GM03348 (cell line): ENCODE results near the gene SLC44A3.

Experiments
- DNase-seq: peaks from one replicate; pipeline ENCODE4 v3.0.0; 2012; ENCODE audit warnings: low spot score

SLC44A3 gene, protein sequence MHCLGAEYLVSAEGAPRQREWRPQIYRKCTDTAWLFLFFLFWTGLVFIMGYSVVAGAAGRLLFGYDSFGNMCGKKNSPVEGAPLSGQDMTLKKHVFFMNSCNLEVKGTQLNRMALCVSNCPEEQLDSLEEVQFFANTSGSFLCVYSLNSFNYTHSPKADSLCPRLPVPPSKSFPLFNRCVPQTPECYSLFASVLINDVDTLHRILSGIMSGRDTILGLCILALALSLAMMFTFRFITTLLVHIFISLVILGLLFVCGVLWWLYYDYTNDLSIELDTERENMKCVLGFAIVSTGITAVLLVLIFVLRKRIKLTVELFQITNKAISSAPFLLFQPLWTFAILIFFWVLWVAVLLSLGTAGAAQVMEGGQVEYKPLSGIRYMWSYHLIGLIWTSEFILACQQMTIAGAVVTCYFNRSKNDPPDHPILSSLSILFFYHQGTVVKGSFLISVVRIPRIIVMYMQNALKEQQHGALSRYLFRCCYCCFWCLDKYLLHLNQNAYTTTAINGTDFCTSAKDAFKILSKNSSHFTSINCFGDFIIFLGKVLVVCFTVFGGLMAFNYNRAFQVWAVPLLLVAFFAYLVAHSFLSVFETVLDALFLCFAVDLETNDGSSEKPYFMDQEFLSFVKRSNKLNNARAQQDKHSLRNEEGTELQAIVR

DNA sequence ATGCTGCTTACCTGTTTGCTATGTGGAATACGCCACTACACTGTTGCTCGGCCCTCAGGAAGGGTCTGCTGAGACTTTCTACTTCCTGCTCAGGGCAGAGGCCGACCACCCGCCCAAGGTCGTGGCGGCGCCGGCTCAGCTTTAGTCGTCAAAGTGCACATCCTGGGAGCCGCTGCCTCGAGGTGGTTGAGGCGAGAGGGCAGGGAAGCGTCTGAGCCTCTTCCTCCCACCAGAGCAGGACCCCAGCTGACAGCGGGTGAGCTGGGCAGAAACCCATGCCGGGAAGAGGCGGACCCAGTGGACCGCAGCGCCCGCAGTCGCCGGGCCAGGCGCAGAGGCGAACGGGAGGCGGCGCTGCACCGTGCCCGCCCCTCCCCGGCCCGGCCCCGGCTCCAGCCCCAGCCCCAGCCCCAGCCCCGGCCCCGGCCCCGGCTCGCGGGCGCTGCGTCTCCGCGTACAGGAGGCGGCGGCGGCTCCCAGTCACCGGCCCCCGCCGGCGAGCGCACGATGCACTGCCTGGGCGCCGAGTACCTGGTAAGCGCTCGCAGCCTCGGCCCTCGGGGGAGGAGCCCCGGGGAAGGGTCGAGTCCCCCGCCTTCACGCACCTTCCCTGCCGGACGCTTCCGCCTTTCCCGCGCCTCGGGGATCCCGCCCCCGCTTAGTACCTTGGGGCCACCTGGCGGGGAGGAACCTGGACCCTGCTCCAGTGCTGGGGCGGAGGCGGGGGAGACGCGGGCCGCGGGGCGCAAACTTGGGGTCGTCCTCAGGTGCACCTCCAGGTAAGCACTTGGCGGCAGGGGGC is at the start of gene SLC44A3:
Gene SLC44A3 (plus strand): TSS at position 413 of the 802 bp plus-strand sequence. CDS start 95 bp downstream, at position 508.
- DNase-seq = peak; percentile 92

DNA sequence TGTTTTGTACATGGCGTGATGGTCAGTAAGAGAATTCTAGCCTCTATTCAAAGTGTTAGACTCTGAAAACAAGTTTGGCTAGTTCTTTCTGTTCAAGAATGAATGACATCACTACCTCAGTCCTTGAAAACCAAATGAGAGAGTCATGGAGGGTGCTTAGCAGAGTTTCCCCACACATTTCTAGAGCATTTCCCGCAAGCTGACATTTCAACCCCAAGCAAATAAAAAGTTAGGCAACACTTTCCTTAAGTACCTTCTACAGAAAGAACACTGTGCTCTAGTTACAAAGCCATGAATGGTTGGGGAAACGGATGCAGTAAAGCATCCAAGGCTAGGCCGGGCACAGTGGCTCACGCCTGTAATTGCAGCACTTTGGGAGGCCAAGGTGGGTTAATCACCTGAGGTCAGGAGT is 47.9 kb upstream of the SLC44A3 start:
- DNase-seq = no peak

DNA sequence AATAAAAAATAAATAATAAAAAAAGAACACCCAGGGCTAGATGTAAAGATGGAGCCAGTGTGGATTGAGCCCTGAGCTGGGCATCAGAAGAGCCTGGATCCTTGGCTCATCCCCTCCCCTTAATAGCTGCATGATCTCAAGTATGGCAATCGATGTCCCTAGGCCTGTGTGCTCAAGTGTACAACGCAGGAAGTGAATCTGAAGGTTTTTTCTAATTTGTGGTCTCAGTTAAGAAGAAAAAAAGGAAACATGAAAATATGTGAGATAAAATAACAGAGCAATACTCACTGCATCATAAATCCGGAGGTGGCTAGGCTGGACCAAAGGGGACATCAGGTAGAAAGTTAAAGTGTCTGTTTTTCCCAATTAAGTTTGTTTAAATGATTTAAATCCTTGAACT is 47.3 kb upstream of the SLC44A3 start:
- no peak for DNase-seq

DNA sequence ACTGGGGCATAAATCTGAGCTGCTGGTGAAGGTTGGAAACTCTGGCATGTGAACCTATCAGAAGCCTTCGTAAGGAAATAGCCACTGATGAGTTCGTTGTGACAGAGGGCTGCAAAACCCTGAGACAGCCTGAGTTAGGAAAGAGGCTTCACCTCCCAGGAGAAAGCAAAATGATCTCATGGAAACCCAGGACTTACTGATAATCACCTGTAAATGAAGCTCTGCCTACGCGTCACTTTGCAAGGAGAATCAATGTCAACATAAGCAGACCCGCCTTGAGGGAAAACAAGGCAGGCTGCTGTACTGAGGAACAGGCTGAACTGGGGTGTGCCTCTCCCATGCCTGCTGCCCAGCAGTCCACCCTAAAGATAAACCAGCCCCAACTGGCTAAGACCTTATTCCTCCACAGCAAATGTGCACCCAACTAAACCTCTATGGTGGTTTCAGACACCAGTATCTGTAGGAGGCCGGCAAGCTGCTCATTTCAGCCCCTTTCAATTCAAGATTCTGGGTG is 46.8 kb upstream of the SLC44A3 start:
- no peak for DNase-seq

DNA sequence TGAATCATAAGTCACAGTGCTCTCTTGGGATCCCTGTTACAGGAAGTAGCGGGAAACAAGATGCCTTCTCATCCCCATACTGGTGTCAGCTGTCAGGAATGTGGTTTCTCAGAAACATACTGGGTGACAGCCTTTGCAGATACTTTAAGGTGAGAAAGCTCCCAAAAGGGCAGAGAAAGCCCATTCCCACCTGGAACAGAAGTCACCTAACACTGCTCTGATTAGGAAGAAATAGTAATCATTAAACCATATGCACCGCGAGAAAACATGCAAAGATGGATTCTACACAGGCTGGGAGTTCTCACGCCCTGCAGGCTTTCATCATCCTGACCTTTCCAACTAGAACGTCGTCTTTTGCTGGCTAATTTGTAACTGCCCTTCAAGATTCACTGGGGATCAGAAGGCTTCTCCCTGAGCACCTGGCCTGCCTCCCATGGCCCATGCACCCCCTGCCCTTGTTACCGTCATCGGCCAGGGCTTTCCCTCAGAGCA is 46.2 kb upstream of the SLC44A3 start:
- DNase-seq = peak; percentile 63

DNA sequence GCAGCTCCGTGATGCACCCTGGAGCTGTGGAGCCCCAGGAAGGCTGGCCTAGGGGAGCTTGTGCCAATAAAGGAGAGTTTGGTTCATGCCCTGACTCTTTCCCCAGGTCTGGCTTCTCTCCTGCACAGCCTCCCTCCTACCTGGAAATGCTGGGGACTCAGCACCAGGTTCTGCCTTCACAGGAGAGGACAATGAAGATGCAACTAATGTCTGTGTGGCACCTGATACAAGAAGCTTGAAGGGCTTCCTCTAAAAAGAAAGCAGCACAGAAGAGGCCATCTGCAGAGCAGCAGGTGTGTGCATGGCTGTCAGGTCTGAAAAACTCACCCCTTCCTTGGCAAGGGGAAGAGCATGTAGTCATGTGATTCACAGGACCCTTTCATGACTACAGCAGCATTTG is 43.7 kb upstream of the SLC44A3 start:
- no peak for DNase-seq

DNA sequence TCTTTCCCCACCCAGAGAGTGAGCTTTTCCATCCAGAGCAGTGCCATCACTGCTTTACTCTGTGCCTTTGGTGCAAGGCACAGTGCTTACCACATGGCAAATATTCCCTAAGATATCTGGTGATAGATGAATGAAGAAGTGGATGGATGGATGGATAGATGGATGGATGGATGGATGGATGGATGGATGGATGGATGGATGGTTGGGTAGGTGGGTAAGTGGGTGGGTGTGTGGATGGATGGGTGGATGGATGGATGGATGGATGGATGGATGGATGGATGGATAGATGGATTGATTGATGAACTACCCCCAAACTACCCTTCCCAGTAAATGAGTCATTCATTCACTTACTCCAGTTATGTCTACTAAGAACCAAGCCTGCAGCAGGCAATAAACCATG is 42.9 kb upstream of the SLC44A3 start:
- no peak for DNase-seq

DNA sequence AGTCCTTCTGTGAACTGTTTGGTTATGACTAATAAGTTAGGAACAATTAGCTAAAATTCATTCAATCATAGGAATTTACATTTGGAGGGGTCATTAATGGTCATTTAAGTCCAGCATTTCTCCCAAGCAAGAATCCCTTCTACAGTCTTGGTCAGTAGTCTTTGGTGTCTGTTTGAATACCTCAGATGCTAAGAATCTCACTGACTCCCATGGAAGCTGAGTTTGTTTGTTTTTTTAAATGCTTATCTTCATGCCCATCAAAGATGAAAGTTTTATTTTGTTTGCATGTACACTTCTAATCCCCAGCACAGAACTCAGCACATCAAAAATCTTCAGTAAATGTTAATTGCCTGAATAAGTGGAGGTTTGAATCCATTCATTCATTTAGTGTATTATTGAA is 41.3 kb upstream of the SLC44A3 start:
- no peak for DNase-seq

DNA sequence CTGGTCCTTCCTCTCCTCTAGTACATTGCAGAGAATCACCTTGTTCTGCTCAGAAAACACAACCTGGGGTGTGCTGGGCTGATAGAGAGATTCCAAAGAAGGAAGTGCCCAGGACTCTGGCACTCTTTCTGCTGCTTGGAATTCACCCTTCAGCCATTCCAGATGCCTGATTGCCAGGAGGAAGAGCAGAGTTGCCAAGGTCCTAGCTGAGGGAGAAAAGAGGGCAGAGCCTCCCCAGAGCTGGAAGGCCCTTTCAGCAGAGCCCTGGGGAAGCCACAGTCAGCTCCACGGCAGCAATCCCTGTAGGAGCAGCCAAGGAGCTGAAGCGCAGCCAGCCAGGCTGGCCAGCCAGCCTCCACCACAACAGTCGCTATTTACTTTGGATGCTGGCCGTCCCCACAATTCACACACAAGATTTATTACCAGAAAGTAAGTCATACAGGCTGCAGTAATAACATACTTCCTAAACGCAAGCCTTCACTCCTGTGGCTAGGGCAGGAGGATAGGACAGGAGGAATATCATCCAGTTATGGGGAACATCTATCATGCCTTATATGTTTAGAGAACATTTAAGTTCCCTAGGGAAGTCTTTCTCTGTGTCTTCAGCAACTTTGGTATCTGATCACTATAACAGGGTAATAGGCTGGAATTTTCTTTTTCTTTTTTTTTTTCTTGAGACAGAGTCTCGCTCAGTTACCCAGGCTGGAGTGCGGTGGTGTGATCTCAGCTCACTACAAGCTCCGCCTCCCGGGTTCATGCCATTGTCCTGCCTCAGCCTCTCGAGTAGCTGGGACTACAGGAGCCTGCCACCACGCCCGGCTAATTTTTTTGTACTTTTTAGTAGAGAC is 36.6 kb upstream of the SLC44A3 start:
- peak; percentile 91 for DNase-seq

DNA sequence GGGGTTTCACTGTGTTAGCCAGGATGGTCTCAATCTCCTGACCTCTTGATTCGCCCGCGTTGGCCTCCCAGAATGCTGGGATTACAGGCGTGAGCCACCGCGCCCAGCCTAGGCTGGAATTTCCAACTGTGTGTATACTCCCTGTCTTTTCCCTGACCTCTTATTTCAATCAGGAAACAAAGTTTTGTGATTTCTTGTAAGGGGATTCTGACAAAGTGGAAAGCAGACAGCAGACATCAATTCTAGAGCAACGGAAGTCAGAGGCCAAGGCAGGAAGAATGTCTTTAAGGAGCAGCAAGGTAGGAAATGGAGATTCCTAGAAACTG is 36.0 kb upstream of the SLC44A3 start:
- no peak for DNase-seq

DNA sequence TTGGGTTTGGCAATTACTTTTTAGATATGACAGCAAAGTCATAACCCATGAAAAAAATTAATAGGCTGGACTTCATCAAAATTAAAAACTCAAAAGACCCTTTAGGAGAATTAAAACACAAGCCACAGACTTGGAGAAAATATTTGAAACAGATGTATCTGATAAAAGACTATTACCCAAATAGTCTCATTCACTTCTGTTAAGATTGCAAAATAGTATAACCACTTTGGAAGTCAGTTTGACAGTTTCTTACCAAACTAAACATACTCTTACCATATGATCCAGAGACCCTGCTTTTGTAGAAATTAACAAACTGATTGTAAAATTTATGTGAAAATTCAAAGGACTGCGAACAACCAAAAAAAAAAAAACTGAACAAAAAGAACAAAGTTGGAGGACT is 32.5 kb upstream of the SLC44A3 start:
- DNase-seq = no peak

DNA sequence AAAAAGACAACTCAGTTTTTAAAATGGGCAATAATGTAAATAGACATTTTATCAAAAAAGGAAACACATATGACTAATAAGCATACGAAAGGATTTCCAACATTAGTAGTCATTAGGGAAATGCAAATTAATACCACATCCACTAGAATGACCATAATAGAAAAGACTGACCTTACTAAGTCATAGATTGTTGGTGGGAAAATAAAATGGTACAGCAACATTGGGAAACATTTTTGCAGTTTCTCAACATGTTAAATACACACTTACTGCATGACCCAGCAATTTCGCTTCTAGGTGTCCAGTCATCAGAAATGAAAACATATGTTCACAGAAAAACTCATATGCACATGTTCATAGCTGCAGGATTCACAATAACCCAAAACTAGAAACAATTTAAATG is 29.9 kb upstream of the SLC44A3 start:
- DNase-seq = no peak

DNA sequence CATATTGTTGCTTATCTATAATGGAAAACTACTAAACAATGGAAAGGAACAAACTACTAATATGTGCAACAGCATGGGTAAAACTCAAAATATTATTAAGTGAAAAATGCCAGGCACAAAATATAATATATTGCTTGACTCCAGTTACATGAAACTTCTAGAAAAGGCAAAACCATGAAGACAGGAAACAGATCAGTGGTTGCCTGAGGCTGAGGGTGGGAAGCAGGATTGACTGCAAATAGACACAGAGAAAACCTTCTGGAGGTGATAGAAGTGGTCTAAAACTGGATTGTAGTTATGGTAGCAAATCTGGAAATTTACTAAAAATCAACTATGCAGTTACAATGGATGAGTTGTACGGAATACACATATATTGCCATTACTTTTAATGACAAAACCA is 29.5 kb upstream of the SLC44A3 start:
- no peak for DNase-seq

DNA sequence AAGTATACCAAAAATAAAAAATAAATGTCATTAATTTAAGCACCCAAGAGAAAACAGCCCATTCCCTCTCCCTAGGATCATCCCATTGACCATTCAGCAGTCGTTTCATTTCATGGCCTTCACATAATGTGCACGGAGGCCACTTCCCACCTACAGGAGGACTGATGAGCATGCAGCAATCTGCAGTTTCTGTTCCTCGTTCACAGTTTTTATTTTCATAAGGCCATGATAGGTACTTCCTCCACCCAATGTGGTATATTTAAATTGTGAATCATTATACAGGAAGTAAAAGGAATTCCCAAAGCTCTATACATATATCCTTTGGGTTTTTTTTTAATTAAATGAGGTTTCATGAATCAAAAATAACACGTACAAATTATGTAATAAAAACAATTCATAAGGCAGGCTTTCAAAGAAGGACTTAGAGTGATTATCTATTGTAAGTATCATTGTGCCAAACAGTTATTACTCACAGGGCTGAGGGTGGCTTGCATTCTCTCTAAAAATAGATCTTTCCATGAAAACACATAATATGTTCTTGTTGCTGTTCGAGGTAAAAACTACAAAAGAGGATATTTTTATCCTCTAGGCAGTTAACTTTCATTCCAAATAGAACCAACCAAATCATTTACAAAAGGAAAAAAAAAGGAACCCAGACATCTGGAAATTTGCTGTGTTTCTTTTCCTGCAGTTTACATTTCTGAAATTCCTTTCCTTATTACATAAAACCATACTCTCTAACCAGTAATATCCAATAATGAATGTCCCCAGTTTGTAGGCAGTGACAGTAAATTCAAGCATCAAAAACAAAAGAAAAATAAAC is 27.5 kb upstream of the SLC44A3 start:
- DNase-seq = peak; percentile 51

DNA sequence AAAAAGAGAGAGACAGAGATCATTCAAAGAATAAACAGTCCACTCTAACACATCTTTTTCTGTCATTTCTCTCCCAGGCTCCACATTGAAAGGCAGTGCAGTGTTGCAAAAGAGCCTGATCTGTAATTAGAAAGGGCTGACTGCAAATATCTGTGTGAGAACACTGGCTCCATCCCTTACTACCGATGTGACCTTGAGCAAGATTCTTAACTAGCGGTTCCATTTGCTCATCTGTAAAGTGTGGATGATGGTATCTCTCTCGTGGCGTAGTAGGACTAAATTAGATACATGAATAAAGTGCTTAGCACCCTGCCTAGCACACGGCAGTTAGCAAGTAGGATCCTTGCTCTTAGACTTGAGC is 26.9 kb upstream of the SLC44A3 start:
- peak; percentile 54 for DNase-seq

DNA sequence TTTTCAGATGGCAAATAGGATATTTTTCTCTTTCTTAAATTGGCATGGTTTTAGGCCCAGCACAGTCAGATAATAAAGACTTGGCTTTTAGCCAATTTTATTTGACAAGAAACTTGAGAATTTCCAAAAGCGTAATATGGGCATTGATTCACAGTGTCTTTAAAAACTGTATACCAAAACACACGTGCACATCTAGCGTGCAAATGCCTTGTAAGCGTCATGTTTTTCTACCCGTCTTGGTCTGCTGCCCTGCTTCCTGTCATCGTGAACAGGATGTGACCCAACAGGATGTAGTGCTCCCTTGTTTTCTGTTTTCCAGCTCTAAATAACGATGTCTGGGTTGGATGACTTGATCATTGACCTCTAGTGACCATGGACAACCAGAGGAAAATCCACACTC is 24.7 kb upstream of the SLC44A3 start:
- no peak for DNase-seq

DNA sequence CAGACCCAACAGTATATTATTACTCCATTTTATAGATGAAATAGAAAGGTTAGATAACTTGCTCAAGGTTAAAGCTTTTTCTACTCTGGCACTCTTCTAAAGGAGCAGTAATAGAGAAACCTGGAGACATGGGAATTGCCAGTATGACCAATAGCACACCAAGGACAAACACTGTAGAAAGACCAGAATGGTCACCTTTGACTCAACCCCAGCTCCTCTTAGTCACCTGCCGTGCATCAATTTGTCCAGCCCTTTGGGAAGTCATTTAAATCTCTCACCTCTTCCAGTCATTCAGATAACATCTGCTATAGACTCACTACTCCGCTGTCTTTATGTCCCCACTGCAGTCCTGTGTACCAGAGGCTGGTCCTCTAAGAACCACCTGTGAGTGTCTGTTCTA is 23.9 kb upstream of the SLC44A3 start:
- DNase-seq = no peak

DNA sequence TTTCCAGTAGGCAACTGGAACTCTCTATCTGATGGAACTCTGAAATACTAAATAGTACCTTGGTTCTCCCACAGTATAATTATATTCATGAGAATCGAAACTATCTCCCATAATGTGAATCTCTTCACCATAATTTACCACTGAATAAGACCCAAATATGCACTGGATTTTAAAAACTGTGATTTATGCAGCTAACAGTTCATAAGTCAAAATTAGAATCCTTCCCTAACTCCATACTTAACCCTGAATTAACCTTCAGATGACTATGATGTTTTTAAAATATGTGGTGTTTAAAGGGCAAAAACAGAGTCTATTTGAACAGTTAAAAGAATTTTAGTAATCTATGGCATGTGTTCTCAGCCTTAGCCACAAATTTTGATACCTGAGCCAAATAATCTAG is 22.9 kb upstream of the SLC44A3 start:
- DNase-seq = no peak

DNA sequence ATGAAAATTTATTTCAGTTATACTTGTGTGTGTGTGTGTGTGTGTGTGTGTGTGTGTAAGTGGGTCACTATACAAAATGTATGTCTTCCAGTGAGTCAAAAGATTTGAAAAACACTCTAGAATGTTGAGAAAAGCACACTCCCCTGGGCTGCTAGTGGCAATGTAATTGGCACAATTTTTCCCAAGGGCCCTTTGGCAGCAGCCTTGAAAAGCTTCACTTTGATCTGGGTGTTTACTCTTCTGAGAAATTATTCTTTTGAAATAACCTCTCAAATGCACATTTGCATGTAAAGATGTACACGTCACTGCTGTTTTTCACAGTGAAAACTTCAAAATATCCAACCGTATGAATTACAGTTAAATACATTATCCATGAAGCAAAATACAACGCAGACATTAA is 22.1 kb upstream of the SLC44A3 start:
- DNase-seq = no peak

DNA sequence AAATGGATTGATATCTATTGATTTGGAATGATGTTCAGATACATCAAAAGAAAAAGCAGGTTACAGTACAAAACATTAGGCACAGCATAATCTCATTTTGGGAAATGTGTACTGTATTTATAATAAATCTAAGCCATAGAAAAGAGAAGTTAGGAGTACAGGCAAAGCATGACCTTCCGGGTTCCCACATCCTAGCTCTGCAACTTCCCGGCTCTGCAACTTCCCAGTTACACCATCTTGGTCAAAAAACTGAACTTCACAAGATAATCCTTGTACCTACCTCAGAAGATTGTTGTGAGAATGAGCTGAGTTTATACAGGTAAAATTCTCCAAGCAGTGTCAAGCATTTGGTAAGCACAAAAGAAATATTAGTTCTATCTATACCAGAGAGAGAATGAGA is 21.7 kb upstream of the SLC44A3 start:
- no peak for DNase-seq

DNA sequence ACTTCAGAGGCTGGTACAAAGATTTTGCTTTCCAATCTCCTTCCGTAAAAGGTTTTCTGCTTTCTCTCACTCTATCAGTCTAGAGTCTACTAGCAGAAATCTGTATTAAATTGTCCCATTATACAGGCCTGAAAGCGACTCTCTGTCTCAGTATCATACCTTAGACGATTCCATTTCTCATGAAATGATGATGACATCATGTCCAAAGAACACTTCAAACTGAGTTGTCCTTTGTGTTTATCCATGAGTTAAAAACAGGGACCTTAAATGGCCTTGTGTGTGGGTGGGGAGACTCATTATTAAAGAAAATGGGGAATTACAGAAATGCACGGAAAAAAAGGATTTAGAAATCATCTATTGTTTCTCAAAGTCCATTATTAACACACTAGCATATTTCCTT is 21.0 kb upstream of the SLC44A3 start:
- DNase-seq = no peak
